SH-SY5Y (cell line): ENCODE results near the gene ABAT.

Source experiments
- GATA2 ChIP-seq: IDR thresholded peaks from 2 replicates; pipeline ENCODE4 v1.6.1; 2011; ENCODE audit warnings: mild to moderate bottlenecking, low read depth, low read length
- GATA3 ChIP-seq: IDR thresholded peaks from 2 replicates; pipeline ENCODE4 v1.6.1; 2011; ENCODE audit warnings: low read depth, mild to moderate bottlenecking, low read length, moderate library complexity

- no peak for TF ChIP-seq GATA2
- no peak for TF ChIP-seq GATA3
These were observed 8.9 kb upstream of the ABAT start for GRCh38 chr16:8665529-8665928.
